Upper lobe of left lung (tissue), 6 donors: ENCODE results near the gene SUPT3H. TPM values are rescaled to one million over a fixed set of nuclear protein-coding genes. Genes with fewer than 3 reads are reported as not detected.

Experiments
- ATAC-seq, 2 donors: fragments of 200-7000 bp; cut with Tn5 transposase; one replicate each; pipeline ENCODE4 v1.9.1; 2022; ENCODE audit warnings: mild to moderate bottlenecking in 2 of 2, moderate library complexity in 2 of 2; ENCODE audit not compliant: low FRiP score in 2 of 2
- DNase-seq, 2 donors: peaks; one replicate each; pipeline ENCODE4 v3.0.0-alpha.2; 2019 to 2020
- H3K27ac ChIP-seq, 4 donors: fragments of 200-600 bp; sonication (generic); one replicate each; pipeline ENCODE4 v1.5.1; 2016 to 2019
- H3K27me3 ChIP-seq, 4 donors: fragments of 200-600 bp; sonication (generic); one replicate each; pipeline ENCODE4 v1.5.1; 2017 to 2019
- H3K36me3 ChIP-seq, 4 donors: fragments of 200-600 bp; sonication (generic); one replicate each; pipeline ENCODE4 v1.5.1; 2016 to 2019
- H3K4me1 ChIP-seq, 4 donors: fragments of 200-600 bp; sonication (generic); one replicate each; pipeline ENCODE4 v1.5.1; 2018 to 2019
- H3K4me3 ChIP-seq, 4 donors: fragments of 200-600 bp; sonication (generic); one replicate each; pipeline ENCODE4 v1.5.1; 2017 to 2019; ENCODE audit warnings: mild to moderate bottlenecking in 2 of 4, moderate library complexity in 1 of 4
- H3K9me3 ChIP-seq, 4 donors: fragments of 200-600 bp; sonication (generic); one replicate each; pipeline ENCODE4 v1.5.1; 2018 to 2019
- CTCF ChIP-seq, 6 experiments: fragments of 450-650 bp in 4 of 6; fragments of 200-600 bp in 2 of 6; sonication (generic) in 2 of 6; IDR thresholded peaks; one replicate each; pipeline ENCODE4 v1.5.1; 2016 to 2019; ENCODE audit warnings: antibody characterized with exemption in 6 of 6
- EP300 ChIP-seq, 4 donors: sonication (generic); formaldehyde crosslinking; IDR thresholded peaks; one replicate each; pipeline ENCODE4 v1.5.1; 2017; ENCODE audit warnings: antibody characterized with exemption in 4 of 4, control low read depth in 2 of 4
- POLR2A ChIP-seq, 4 donors: fragments of 450-650 bp; IDR thresholded peaks; one replicate each; pipeline ENCODE4 v1.5.1; 2016 to 2017; ENCODE audit warnings: antibody characterized with exemption in 4 of 4, mild to moderate bottlenecking in 2 of 4
- POLR2AphosphoS5 ChIP-seq, 2 donors: sonication (generic); formaldehyde crosslinking; IDR thresholded peaks; one replicate each; pipeline ENCODE4 v1.5.1; 2017; ENCODE audit warnings: antibody characterized with exemption in 2 of 2
- WGBS, 2 donors: methylation state at CpG; one replicate each; pipeline ENCODE4 v1.1.5; 2017 to 2018; 5-methylcytosine and 5-hydroxymethylcytosine counted together
- total RNA-seq, 6 donors: library from RNA; depleted of rRNA in 4 of 6; stranded (reverse); fragments of >200 nt in 4 of 6; gene quantifications; one replicate each; pipeline versions ENCODE4 v1.1.0 to v1.2.1, GENCODE V29; 2016 to 2021
- donor health status: DM: no; HTN: no; CAD: no; lungs with moderate emphysema.
- donor health status: DM: no; HTN: yes; CAD: no; lungs with severe emphysema.

The SUPT3H gene
- total RNA-seq, 6 donors from 2014 or later: 6.4 to 45.1 (median 8.9) TPM

DNA sequence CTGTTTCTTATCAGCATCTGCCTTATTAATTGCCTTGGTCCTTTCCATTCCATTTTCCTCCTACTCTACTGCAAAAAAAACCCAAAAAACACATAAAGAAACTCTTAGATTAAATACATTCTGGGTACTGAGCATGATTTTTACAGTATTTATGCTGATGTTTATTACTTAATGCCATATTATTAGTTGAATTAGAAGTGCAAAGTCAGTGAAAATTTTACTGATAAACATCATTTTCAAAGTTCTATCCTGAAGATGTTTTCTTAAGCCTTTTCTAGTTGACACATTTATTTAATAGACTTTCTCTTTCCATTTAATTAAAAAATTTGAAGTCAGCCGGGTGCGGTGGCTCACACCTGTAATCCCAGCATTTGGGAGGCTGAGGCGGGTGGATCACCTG, 285.6 kb downstream of the SUPT3H start:
- Histone ChIP-seq H3K4me1 (no peaks in the 10 kb centered on the region), H3K4me3 (no peak overlapping the region), H3K36me3 (no peaks in the 10 kb centered on the region), H3K27ac (no peak overlapping the region), H3K9me3 (no peaks in the 10 kb centered on the region), H3K27me3 (no peaks in the 10 kb centered on the region)
- no peak for ATAC-seq
- no peak for DNase-seq
- no peak for TF ChIP-seq POLR2AphosphoS5 (IDR thresholded peaks at IDR 0.05)
- TF ChIP-seq POLR2A (IDR thresholded peaks at IDR 0.05): no peak
- no peak for TF ChIP-seq EP300 (IDR thresholded peaks at IDR 0.05)
- no peak for TF ChIP-seq CTCF (IDR thresholded peaks at IDR 0.05)
- 96 to 100% methylated on average over 3 of the region's 3 CpGs for WGBS, 2 donors

- TF ChIP-seq EP300 (IDR thresholded peaks at IDR 0.05): no peak
- no peak for TF ChIP-seq CTCF (IDR thresholded peaks at IDR 0.05)
- TF ChIP-seq POLR2AphosphoS5 (IDR thresholded peaks at IDR 0.05): no peak
- TF ChIP-seq POLR2A (IDR thresholded peaks at IDR 0.05): no peak
- WGBS, 2 donors: 87 to 88% methylated on average over 5 of the region's 5 CpGs
- no peak for ATAC-seq
- H3K36me3 ChIP-seq: no peaks in the 10 kb centered on the region
- no peak overlapping the region for H3K4me3 ChIP-seq
- H3K4me1 ChIP-seq: no peaks in the 10 kb centered on the region
- no peak overlapping the region for H3K27ac ChIP-seq
- no peak for DNase-seq
- H3K27me3 ChIP-seq: no peaks in the 10 kb centered on the region
- no peaks in the 10 kb centered on the region for H3K9me3 ChIP-seq
These were observed 291.2 kb downstream of the SUPT3H start for GRCh38 chr6:45086360-45087084.

DNA sequence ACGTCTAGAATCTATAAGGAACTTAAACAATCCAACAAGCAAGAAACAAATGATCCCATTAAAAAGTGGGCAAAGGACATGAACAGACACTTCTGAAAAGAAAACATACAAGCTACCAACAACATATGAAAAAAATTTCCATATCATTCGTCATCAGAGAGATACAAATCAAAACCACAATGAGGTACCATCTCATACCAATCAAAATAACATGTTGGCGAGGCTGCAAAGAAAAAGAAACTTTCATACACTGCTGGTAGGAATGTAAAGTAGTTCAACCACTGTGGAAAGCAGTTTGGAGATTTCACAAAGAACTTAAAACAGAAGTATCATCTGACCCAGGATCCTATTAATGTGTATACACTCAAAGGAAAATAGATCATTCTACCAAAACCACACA, 293.5 kb downstream of the SUPT3H start:
- ATAC-seq (no peak), DNase-seq (no peak)
- no peak overlapping the region for H3K27ac ChIP-seq
- no peaks in the 10 kb centered on the region for H3K4me1 ChIP-seq
- H3K9me3 ChIP-seq: peaks cover 0 to 2% (median 0%) of the 10 kb centered on the region in 4 donors
- TF ChIP-seq EP300 (IDR thresholded peaks at IDR 0.05) (no peak), POLR2A (IDR thresholded peaks at IDR 0.05) (no peak), CTCF (IDR thresholded peaks at IDR 0.05) (no peak), POLR2AphosphoS5 (IDR thresholded peaks at IDR 0.05) (no peak)
- H3K36me3 ChIP-seq: no peaks in the 10 kb centered on the region
- H3K4me3 ChIP-seq: no peak overlapping the region
- no peaks in the 10 kb centered on the region for H3K27me3 ChIP-seq
- 92 to 95% methylated on average over 3 of the region's 3 CpGs for WGBS, 2 donors

DNA sequence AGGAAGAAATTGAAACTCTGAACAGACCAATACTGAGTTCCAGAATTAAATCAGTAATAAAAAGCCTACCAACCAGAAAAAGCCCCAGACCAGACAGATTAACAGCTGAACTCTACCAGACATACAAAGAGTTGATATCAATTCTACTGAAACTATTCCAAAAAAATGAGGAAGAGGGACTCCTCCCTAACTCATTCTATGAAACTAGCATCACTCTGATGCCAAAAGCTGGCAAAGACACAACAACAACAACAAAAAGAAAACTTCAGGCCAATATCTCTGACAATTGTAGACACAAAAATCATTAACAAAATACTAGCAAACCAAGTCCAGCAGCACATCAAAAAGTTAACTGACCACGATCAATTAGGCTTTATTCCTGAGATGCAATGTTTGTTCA, 295.6 kb downstream of the SUPT3H start:
- DNase-seq (no peak), ATAC-seq (no peak)
- TF ChIP-seq POLR2A (IDR thresholded peaks at IDR 0.05) (no peak), POLR2AphosphoS5 (IDR thresholded peaks at IDR 0.05) (no peak), CTCF (IDR thresholded peaks at IDR 0.05) (no peak), EP300 (IDR thresholded peaks at IDR 0.05) (no peak)
- no peaks in the 10 kb centered on the region for H3K36me3 ChIP-seq
- 83 to 88% methylated on average over 1 of the region's 1 CpG for WGBS, 2 donors
- no peaks in the 10 kb centered on the region for H3K4me1 ChIP-seq
- no peaks in the 10 kb centered on the region for H3K27me3 ChIP-seq
- no peak overlapping the region for H3K4me3 ChIP-seq
- peaks cover 0 to 13% (median 6%) of the 10 kb centered on the region in 4 donors for H3K9me3 ChIP-seq
- H3K27ac ChIP-seq: no peak overlapping the region

GRCh38 chr6:45081634-45082033, 296.1 kb downstream of the SUPT3H start:
- DNase-seq (no peak), ATAC-seq (no peak)
- TF ChIP-seq POLR2AphosphoS5 (IDR thresholded peaks at IDR 0.05) (no peak), CTCF (IDR thresholded peaks at IDR 0.05) (no peak)
- Histone ChIP-seq H3K27me3 (no peaks in the 10 kb centered on the region), H3K9me3 (peaks cover 0 to 13% (median 6%) of the 10 kb centered on the region in 4 donors), H3K4me1 (no peaks in the 10 kb centered on the region), H3K27ac (no peak overlapping the region), H3K36me3 (no peaks in the 10 kb centered on the region), H3K4me3 (no peak overlapping the region)
- 92 to 97% methylated on average over 1 of the region's 1 CpG for WGBS, 2 donors
